T-helper 22 cell (primary cell): ENCODE data around the gene OBSCN.
A peak's percentile ranks its signal among the peaks of the same experiment; 100 is the strongest.
"Not testable (repeated sequence)": the region's sequence is repeated elsewhere in the genome, so short reads cannot be mapped to it uniquely, and the experiment has no call there.

ENCODE experiments used
- DNase-seq: peaks from one replicate; pipeline ENCODE4 v3.0.0-alpha.2; 2020; ENCODE audit warnings: low read depth

Gene OBSCN

GRCh38 chr1:228185641-228185965 is 22.2 kb upstream of the OBSCN start:
- DNase-seq = peak; percentile 65

GRCh38 chr1:228188249-228188648 is 19.6 kb upstream of the OBSCN start:
- DNase-seq = not testable (repeated sequence)

- DNase-seq = no peak
Measured at GRCh38 chr1:228190182-228190581, 17.7 kb upstream of the OBSCN start.

GRCh38 chr1:228190778-228191177 is 17.1 kb upstream of the OBSCN start:
- DNase-seq = no peak

DNA sequence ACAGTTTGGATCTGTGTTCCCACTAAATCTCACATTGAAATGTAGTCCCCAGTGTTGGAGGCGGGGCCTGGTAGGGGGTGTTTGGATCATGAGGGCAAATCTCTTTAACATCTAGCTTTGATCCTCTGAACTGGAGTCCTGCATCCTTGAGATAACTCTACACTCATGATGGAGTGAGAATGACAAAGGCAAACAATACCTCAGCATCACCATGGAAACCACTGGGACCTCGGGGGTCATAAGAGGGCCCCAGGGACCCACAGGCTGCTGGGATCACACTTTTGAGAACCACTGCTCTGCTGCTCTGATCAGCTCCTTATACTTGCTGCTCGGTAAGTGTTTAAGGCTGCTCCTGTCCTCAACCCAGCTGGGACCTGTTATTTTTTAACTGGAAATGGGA is 13.4 kb upstream of the OBSCN start:
- DNase-seq = no peak

DNA sequence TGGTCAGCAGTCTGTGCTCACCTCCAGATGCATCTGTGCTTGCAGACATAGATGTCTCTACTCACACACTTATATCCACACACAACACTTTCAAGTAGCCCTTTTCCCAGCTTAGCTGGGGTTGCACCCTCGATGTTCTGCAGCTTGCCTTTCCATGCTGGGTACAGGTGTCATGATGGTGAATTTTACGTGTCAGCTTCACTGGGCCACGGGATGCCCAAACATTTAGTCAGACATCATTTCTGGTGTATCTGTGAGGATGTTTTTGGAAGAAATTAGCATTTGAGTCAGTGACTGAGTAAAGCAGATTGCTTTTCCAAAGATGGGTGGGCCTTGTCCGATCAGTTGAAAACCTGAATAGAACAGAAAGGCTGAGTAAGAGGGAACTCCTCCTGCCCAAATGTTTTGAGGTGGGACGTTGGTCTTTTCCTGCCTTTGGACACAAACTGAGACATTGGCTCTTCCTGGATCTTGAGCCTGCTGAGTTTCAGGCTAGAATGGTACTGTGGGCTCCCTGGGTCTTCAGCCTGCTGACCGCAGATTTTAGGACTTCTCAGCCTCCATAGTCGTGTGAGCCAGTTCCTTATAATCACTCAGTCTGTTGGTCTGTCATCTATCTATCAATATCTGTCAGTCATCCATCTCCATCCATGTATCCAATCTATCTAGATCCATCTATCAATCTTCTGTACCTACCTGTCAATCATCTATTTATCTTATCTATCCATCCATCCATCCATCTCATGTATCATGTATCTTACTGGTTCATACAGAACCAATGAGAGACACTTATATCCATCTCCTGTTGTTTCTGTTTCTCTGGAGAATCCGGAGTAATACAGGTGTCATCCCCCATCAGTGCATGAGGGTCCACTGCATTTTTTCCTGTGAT is 12.7 kb upstream of the OBSCN start:
- no peak for DNase-seq

- no peak for DNase-seq
Measured at GRCh38 chr1:228197555-228198147, 10.2 kb upstream of the OBSCN start.

DNA sequence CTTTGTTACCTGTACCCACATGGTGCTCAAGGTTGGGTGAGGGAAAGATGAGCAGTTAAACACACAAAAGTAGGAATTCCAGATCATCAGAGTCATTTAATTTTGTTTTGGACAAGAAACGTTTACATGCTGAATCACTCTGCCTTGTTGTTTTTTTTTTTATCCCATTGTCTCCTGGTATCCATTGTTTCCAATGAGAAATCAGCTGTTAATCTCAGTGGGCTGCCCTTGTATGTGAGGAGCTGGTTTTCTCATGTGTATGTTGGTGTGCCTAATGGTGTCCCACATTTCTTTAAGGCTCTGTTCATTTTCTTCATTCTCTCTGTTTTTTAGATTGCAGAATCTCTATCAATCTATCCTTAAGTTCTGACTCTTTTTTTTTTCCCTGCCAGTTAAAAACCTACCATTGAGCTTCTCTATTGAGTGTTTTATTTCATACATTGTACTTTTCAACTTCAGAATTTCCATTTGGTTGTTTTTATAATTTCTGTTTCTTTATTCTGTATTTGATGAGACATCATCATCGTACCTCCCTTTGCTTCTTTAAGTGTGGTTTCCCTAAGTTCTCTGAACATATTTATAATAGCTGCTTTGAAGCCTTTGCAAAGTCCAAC is 8.8 kb upstream of the OBSCN start:
- no peak for DNase-seq

DNA sequence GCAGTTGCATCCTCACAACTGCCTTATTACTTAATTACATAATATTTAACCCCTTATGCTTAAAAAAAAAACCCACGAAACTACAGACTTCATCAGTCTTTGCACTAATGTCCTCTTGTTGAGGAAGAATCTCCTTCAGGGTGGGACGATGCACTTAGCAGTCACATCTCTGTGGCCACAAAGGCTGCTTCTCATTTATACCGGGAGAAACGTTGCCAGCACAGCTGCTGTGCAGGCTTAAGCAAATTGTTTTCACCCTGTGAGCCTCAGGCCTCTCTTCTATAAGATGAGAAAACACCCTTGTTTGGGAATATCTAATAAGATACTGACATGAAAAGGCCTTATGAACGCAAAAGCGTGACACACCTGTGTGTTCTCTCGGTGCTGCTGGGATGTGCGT is 2.9 kb upstream of the OBSCN start:
- no peak for DNase-seq

DNA sequence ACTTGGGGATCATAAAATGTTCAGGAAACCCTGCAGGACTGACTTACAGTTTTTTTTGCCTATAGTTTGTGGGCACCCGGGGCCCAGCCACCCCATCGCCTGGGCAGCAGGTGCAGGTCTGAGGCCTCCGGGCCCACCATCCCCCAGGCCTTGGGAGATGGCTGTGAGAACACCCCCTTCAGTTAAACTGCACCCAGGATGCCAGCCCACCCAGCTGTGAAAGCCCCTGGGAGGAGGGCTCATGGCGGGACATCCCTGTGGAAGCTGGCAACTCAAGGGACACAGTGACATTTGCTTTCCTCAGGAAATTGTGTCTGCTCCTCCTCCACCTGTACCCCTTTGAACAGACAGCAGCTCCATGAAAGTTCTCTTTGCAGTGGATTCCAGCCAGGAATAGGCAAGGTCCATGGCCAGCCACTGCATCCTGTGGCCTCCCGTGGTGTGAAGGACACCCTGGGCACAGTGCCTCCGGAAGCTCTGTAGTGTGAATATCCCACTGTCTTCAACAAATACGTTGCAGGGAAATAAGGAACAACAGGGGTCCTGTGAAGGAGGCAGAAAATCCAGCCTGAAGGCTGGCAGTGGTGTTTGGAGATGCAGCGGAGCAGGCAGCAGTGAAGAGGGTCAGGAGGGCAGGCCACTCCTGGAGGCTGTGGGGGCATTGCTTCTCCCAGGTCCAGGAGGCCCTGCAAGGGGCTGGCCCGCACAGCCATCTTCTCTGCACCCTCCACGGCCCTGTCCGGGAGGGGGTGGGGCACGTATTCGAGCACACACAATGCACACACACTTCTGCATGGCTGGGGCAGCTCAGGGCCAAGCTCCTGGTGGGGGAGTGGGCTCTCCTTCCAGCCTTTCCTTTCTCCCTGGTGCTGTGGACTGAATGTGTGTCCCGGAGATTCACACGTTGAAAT is 2.1 kb upstream of the OBSCN start:
- no peak for DNase-seq

GRCh38 chr1:228206582-228207351 is 1.1 kb upstream of the OBSCN start:
- DNase-seq = no peak

DNA sequence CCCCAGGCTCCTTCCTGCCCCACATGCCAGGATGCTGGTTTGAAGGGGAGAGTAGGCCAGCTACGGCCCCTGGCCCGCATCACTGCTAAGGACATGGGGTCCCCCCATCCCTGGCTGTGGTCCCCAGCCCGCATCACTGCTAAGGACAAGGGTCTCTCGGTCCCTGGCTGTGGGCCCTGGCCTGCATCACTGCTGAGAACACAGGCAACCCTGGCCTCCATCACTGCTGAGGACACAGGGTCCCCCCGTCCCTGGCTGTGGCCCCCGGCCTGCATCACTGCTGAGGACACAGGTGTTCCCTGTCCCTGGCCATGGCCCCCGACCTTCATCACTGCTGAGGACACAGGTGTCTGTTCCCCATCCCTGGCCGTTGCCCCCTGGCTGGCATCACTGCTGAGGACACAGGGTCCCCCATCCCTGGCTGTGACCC is 448 bp upstream of the OBSCN start:
- no peak for DNase-seq

GRCh38 chr1:228208831-228209551 is 1.1 kb downstream of the OBSCN start:
- no peak for DNase-seq

DNA sequence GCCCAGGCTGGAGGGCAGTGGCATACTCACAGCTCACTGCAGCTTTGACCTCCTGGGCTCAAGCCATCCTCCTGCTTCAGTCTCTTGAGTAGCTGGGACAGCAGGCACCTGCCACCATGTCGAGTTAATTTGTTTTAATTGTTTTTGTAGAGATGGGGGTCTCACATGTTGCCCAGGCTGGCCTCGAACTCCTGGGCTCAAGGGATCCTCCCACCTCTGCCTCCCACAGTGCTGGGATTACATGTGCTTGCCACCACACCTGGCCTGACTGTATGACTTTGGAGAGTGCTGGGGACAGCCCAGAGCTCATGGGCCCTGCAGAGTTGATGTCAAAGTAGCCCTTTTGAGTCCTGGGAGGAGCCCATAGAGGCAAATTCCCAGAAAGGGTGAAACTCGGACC is 1.8 kb downstream of the OBSCN start:
- DNase-seq = no peak

GRCh38 chr1:228210076-228210651 is 2.3 kb downstream of the OBSCN start:
- no peak for DNase-seq

DNA sequence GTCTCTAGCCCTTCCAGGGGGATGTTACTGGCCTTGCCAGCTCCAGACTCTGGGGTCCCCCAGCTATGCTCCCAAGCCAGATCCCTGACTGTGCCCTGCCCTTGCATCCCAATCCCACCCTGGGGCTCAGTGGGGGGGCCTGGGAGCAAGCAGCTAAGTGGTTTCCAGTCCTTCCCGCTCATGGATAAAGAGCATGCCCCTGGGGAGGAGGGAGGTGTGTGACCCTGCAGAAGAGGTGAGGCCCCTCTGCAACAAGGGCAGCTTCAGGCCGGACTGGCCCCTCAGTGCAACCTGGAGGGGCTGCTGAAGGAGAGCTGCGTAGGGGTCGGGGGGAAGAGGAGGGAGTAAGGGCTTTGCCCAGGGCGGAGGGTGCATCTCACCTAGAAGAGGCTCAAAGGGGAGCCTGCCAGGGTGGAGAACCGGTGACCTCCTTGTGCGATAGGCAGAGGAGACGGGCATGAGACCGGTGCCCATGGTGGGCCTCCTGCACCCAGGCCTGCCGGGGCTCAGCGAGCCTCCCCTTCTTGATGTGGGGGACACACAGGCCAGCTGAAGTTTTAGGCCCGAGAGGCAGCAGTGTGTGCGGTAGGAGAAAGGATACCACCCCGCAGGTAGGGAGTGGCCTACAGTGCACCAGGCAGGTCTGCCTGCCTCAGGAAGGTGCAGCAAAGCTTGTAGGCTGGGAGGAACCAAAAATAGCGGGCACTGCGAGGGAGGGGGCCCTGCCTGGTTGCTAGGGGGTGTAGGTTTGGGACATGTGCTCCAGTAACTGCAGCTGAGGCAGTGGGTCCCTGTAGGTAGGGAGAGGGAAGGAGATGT is 3.1 kb downstream of the OBSCN start:
- no peak for DNase-seq

GRCh38 chr1:228211531-228212414 is 3.9 kb downstream of the OBSCN start:
- no peak for DNase-seq

DNA sequence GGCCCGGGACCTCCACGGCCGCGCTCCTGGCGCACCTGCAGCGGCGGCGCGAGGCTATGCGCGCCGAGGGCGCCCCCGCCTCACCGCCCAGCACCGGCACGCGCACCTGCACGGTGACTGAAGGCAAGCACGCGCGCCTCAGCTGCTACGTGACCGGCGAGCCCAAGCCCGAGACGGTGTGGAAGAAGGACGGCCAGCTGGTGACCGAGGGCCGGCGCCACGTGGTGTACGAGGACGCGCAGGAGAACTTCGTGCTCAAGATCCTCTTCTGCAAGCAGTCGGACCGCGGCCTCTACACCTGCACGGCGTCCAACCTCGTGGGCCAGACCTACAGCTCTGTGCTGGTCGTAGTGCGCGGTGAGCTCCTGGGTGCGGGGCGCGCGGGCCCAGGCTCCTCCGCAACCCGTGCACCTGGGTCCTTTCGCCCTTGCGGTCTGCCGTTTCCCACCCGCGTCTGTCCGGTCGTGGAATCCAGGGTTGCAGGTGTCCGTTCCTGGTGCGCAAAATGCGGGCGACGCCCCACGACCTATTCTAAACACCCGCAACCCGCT is 4.6 kb downstream of the OBSCN start:
- no peak for DNase-seq
